Esophagus squamous epithelium (tissue), 4 donors: ENCODE measurements around the gene CCDC68.

Experiments used
- POLR2A ChIP-seq, 4 donors: fragments of 450-650 bp; IDR thresholded peaks; one replicate each; pipeline ENCODE4 v1.6.1; 2017; ENCODE audit warnings: antibody characterized with exemption in 4 of 4, mild to moderate bottlenecking in 4 of 4, moderate library complexity in 3 of 4
- TF ChIP-seq, protein P1 (sequence below), 6 experiments: fragments of 450-650 bp in 4 of 6; fragments of 200-600 bp in 2 of 6; sonication (generic) in 2 of 6; IDR thresholded peaks; one replicate each; pipeline ENCODE4 v1.5.1; 2016 to 2019; ENCODE audit warnings: antibody characterized with exemption in 6 of 6, mild to moderate bottlenecking in 4 of 6, moderate library complexity in 4 of 6

DNA sequence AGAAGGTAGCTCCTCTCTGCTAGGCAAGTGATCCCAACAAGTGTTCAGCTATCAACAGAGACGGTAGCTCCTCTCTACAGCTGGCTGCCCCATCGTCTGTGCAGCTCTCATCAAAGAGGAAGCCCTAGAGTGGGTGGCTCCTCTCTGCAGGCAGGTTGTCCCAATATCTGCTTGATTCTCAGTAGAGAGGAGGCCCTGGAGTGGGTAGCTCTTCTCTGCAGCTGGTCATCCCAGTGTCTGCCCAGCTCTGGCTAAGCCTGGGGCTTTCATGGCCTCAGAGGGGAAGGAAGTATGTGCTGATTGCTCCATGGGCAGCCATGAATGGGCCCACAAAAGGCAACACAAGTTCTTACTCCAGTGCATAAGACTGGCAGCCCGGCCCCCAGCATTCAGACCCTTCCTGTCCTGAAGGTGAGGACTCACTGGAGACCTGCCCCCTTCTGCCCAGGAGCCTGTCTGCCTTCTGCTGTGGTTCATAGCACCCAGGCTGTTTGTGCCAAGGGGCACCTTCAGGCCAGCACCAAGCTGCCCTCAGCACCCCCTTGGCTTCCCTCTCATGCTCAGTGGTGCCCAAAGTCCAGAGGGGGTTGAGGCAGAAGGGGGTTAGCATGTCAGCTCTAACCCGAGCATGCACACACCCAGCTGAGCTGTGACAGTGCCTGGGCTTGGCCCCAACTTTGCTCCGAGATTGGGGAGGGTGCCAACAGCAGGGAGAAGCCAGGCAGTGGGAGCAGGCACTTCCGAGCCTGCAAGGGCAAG, 48.9 kb downstream of the CCDC68 start:
- no peak for TF ChIP-seq POLR2A (IDR thresholded peaks at IDR 0.05)
- TF ChIP-seq, protein P1, sequence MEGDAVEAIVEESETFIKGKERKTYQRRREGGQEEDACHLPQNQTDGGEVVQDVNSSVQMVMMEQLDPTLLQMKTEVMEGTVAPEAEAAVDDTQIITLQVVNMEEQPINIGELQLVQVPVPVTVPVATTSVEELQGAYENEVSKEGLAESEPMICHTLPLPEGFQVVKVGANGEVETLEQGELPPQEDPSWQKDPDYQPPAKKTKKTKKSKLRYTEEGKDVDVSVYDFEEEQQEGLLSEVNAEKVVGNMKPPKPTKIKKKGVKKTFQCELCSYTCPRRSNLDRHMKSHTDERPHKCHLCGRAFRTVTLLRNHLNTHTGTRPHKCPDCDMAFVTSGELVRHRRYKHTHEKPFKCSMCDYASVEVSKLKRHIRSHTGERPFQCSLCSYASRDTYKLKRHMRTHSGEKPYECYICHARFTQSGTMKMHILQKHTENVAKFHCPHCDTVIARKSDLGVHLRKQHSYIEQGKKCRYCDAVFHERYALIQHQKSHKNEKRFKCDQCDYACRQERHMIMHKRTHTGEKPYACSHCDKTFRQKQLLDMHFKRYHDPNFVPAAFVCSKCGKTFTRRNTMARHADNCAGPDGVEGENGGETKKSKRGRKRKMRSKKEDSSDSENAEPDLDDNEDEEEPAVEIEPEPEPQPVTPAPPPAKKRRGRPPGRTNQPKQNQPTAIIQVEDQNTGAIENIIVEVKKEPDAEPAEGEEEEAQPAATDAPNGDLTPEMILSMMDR (IDR thresholded peaks at IDR 0.05) = no peak
